Liver (tissue), 9 donors: ENCODE measurements around the gene TM4SF18. TPM values are rescaled to one million over a fixed set of nuclear protein-coding genes. Genes with fewer than 3 reads are reported as not detected.

Experiments used
- DNase-seq: peaks from one replicate; pipeline ENCODE4 v3.0.0-alpha.2; 2017; ENCODE audit warnings: low spot score
- H3K27ac ChIP-seq, 2 donors: one replicate each; pipeline ENCODE4 v1.7.0; 2013; ENCODE audit warnings: inconsistent platforms in 2 of 2, low read length in 2 of 2, control low read depth in 1 of 2, low read depth in 1 of 2, mild to moderate bottlenecking in 1 of 2
- H3K27me3 ChIP-seq, 4 donors: one replicate each; pipeline versions ENCODE4 v1.6.1 to v1.7.0; 2013; ENCODE audit warnings: low read length in 3 of 4, inconsistent platforms in 1 of 4, mild to moderate bottlenecking in 1 of 4, moderate library complexity in 1 of 4; ENCODE audit not compliant: control insufficient read depth in 4 of 4, insufficient read depth in 4 of 4
- H3K36me3 ChIP-seq, 4 donors: one replicate each; pipeline versions ENCODE4 v1.6.1 to v1.7.0; 2013; ENCODE audit warnings: low read length in 3 of 4, mild to moderate bottlenecking in 3 of 4, low read depth in 1 of 4, moderate library complexity in 1 of 4; ENCODE audit not compliant: control insufficient read depth in 4 of 4, insufficient read depth in 3 of 4
- H3K4me1 ChIP-seq, 4 donors: one replicate each; pipeline versions ENCODE4 v1.6.1 to v1.7.0; 2013; ENCODE audit warnings: low read length in 3 of 4, mild to moderate bottlenecking in 3 of 4, moderate library complexity in 1 of 4; ENCODE audit not compliant: control insufficient read depth in 4 of 4, insufficient read depth in 4 of 4
- H3K4me3 ChIP-seq, 3 donors: one replicate each; pipeline versions ENCODE4 v1.6.1 to v1.7.0; 2013; ENCODE audit warnings: low read length in 3 of 3, control low read depth in 1 of 3, low read depth in 1 of 3, mild to moderate bottlenecking in 1 of 3
- H3K9ac ChIP-seq, 2 donors: one replicate each; pipeline ENCODE4 v1.7.0; 2013; ENCODE audit warnings: low read length in 2 of 2, mild to moderate bottlenecking in 2 of 2, moderate library complexity in 2 of 2, control low read depth in 1 of 2, low read depth in 1 of 2
- H3K9me3 ChIP-seq, 4 donors: one replicate each; pipeline versions ENCODE4 v1.6.1 to v1.7.0; 2013; ENCODE audit warnings: low read length in 3 of 4; ENCODE audit not compliant: control insufficient read depth in 4 of 4
- ATF3 ChIP-seq: IDR thresholded peaks from 2 replicates; pipeline ENCODE4 v1.6.1; 2016; ENCODE audit warnings: antibody characterized with exemption
- CTCF ChIP-seq: fragments of 150-350 bp; IDR thresholded peaks from 2 replicates; pipeline ENCODE4 v1.5.1; 2017; ENCODE audit warnings: improper control_type of control experiment, low read depth, low read length; ENCODE audit not compliant: missing input control
- EGR1 ChIP-seq, 2 donors: IDR thresholded peaks; 2 replicates each; pipeline ENCODE4 v1.6.1; 2016 to 2018; ENCODE audit warnings: antibody characterized with exemption in 2 of 2, low read depth in 2 of 2
- FOXA1 ChIP-seq: IDR thresholded peaks from 2 replicates; pipeline ENCODE4 v1.6.1; 2016; ENCODE audit warnings: antibody characterized with exemption
- GABPA ChIP-seq, 2 donors: IDR thresholded peaks in 1 of 2; conservative IDR thresholded peaks in 1 of 2; 2 replicates each; pipeline ENCODE4 v1.6.1; 2016; ENCODE audit warnings: antibody characterized with exemption in 2 of 2, mild to moderate bottlenecking in 1 of 2, moderate library complexity in 1 of 2
- HNF4A ChIP-seq, 2 donors: conservative IDR thresholded peaks; 2 replicates each; pipeline ENCODE4 v1.6.1; 2016; ENCODE audit warnings: antibody characterized with exemption in 2 of 2, mild to moderate bottlenecking in 2 of 2
- HNF4G ChIP-seq: IDR thresholded peaks from 2 replicates; pipeline ENCODE4 v1.6.1; 2016; ENCODE audit warnings: antibody characterized with exemption
- JUND ChIP-seq, 2 donors: IDR thresholded peaks; 2 replicates each; pipeline ENCODE4 v1.6.1; 2016; ENCODE audit warnings: antibody characterized with exemption in 2 of 2
- MAX ChIP-seq: IDR thresholded peaks from 2 replicates; pipeline ENCODE4 v1.6.1; 2016; ENCODE audit warnings: antibody characterized with exemption
- REST ChIP-seq: IDR thresholded peaks from 2 replicates; pipeline ENCODE4 v1.6.1; 2016; ENCODE audit warnings: antibody characterized with exemption, mild to moderate bottlenecking
- RXRA ChIP-seq, 2 donors: IDR thresholded peaks; 2 replicates each; pipeline ENCODE4 v1.6.1; 2017 to 2018; ENCODE audit warnings: antibody characterized with exemption in 2 of 2, mild to moderate bottlenecking in 1 of 2
- SP1 ChIP-seq: IDR thresholded peaks from 2 replicates; pipeline ENCODE4 v1.6.1; 2018; ENCODE audit warnings: antibody characterized with exemption, mild to moderate bottlenecking
- TAF1 ChIP-seq: conservative IDR thresholded peaks from 2 replicates; pipeline ENCODE4 v1.6.1; 2016; ENCODE audit warnings: antibody characterized with exemption, mild to moderate bottlenecking
- YY1 ChIP-seq: IDR thresholded peaks from 2 replicates; pipeline ENCODE4 v1.6.1; 2016; ENCODE audit warnings: antibody characterized with exemption, mild to moderate bottlenecking
- ZBTB33 ChIP-seq: IDR thresholded peaks from 2 replicates; pipeline ENCODE4 v1.6.1; 2016; ENCODE audit warnings: antibody characterized with exemption
- WGBS: extraction: QIAGEN DNeasy Blood & Tissue Kit; methylation state at CpG from one replicate; pipeline ENCODE4 v1.1.7; 2013; 5-methylcytosine and 5-hydroxymethylcytosine counted together
- polyA plus RNA-seq, 2 donors: library from polyadenylated mRNA; stranded (reverse) in 1 of 2; unstranded in 1 of 2; fragments of 200-250 nt in 1 of 2; fragments of >200 nt in 1 of 2; fragmentation: Nextera tagmentation in 1 of 2; extraction: Ambion mirVana in 1 of 2; gene quantifications; one replicate each; pipeline versions ENCODE4 v1.2.1 to v1.2.3, GENCODE V29; 2013 to 2015
- total RNA-seq, 2 donors: library from RNA; depleted of rRNA; stranded (reverse); fragments of >200 nt; gene quantifications; one replicate each; pipeline ENCODE4 v1.2.3, GENCODE V29; 2014
- donor health status: healthy.
- donor health status: healthy.
- donor health status: healthy.
- donor health status: healthy.
- donor health status: healthy.

The TM4SF18 gene
- total RNA-seq (10 to 100 TPM in 1 of 2 donors, 1 to 10 TPM in 1; 5.1 to 12.6 TPM), polyA plus RNA-seq (1 to 10 TPM; 4.9 to 7.7 TPM)

- TF ChIP-seq RXRA (IDR thresholded peaks at IDR 0.05) = no peak
- no peak for TF ChIP-seq EGR1 (IDR thresholded peaks at IDR 0.05; ENCODE audit: low read depth in 2 of 2)
- no peak for TF ChIP-seq SP1
- no peak for TF ChIP-seq ZBTB33
- no peak for TF ChIP-seq REST
- H3K27ac ChIP-seq = peak within 1 kb of the TSS; percentile 19 to 42
- H3K4me1 ChIP-seq = peaks cover 0 to 2% (median 0%) of the 10 kb centered on the region in 4 donors
- H3K36me3 ChIP-seq = no peaks in the 10 kb centered on the region
- WGBS = 78% methylated on average over 11 of the region's 11 CpGs
- peak within 1 kb of the TSS in 1 of 3 donors; percentile 3 for H3K4me3 ChIP-seq
- no peak for DNase-seq
- H3K9me3 ChIP-seq = no peaks in the 10 kb centered on the region
- peak within 1 kb of the TSS in 1 of 2 donors; percentile 26 for H3K9ac ChIP-seq
- no peaks in the 10 kb centered on the region for H3K27me3 ChIP-seq
Measured at GRCh38 chr3:149333176-149333859, at the start of gene TM4SF18. TM4SF18 (minus strand) TSS chr3:149333636; CDS start chr3:149333382, 254 bp downstream.

- no peaks in the 10 kb centered on the region for H3K9me3 ChIP-seq
- H3K4me1 ChIP-seq = peaks cover 4 to 11% (median 5%) of the 10 kb centered on the region in 4 donors
- no peaks in the 10 kb centered on the region for H3K27me3 ChIP-seq
- 92% methylated on average over 6 of the region's 6 CpGs for WGBS
- no peak for TF ChIP-seq MAX
- TF ChIP-seq JUND (IDR thresholded peaks at IDR 0.05) = no peak
- no peak for TF ChIP-seq HNF4A (conservative IDR thresholded peaks at IDR 0.05)
- TF ChIP-seq ZBTB33 = no peak
- no peak for TF ChIP-seq HNF4G
- TF ChIP-seq SP1 = no peak
- TF ChIP-seq FOXA1 = no peak
- TF ChIP-seq ATF3 = no peak
- TF ChIP-seq TAF1 = no peak
- TF ChIP-seq YY1 = no peak
- TF ChIP-seq EGR1 (IDR thresholded peaks at IDR 0.05; ENCODE audit: low read depth in 2 of 2) = no peak
- no peak for TF ChIP-seq GABPA (IDR thresholded peaks at IDR 0.05 in 1 of 2, conservative IDR thresholded peaks at IDR 0.05 in 1 of 2)
- no peak for TF ChIP-seq CTCF
- no peaks in the 10 kb centered on the region for H3K36me3 ChIP-seq
- no peak overlapping the region for H3K4me3 ChIP-seq
- DNase-seq = no peak
- no peak overlapping the region for H3K27ac ChIP-seq
- no peak overlapping the region for H3K9ac ChIP-seq
Measured at GRCh38 chr3:149382518-149382917, 49.1 kb upstream of the TM4SF18 start.
